Breast epithelium (tissue), 3 donors: ENCODE data around the gene AKAP9.

Source experiments
- CTCF ChIP-seq, 3 donors: fragments of 450-650 bp; IDR thresholded peaks; one replicate each; pipeline ENCODE4 v1.5.1; 2016 to 2017; ENCODE audit warnings: antibody characterized with exemption in 3 of 3, mild to moderate bottlenecking in 3 of 3, moderate library complexity in 3 of 3
- POLR2A ChIP-seq: fragments of 450-650 bp; IDR thresholded peaks from one replicate; pipeline ENCODE4 v1.6.1; 2016; ENCODE audit warnings: antibody characterized with exemption, mild to moderate bottlenecking, moderate library complexity
- POLR2AphosphoS5 ChIP-seq, 3 donors: sonication (generic); formaldehyde crosslinking; IDR thresholded peaks; one replicate each; pipeline ENCODE4 v1.6.1; 2017; ENCODE audit warnings: antibody characterized with exemption in 3 of 3

- TF ChIP-seq CTCF (IDR thresholded peaks at IDR 0.05): no peak
- TF ChIP-seq POLR2A: no peak
- no peak for TF ChIP-seq POLR2AphosphoS5 (IDR thresholded peaks at IDR 0.05)
Measured at GRCh38 chr7:91912494-91912893, 28.2 kb upstream of the AKAP9 start.
